ENCODE measurements around the gene DNAJC11.

The DNAJC11 gene

DNA sequence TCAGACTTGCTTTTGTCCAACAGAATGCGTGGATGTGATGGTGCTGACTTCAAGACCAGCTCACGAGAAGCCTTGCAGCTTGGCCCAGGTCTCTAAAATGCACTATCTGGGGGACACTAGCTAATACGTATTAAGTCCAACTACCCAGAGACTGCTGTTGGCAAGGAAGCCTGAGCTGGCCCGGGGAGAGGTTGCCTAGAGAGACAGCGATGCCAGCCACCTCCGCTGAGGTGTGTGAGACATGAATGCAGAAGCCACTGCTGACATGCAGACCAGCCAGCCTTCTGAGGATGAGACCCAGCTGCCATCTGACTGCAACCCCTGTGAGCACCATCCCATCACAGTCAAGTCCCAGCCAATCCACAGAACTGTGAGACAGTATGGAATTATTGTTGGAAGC lies 44.5 kb downstream of the DNAJC11 start:
- no peaks in the 10 kb centered on the region for H3K9me3 ChIP-seq
- TF ChIP-seq, protein P1, sequence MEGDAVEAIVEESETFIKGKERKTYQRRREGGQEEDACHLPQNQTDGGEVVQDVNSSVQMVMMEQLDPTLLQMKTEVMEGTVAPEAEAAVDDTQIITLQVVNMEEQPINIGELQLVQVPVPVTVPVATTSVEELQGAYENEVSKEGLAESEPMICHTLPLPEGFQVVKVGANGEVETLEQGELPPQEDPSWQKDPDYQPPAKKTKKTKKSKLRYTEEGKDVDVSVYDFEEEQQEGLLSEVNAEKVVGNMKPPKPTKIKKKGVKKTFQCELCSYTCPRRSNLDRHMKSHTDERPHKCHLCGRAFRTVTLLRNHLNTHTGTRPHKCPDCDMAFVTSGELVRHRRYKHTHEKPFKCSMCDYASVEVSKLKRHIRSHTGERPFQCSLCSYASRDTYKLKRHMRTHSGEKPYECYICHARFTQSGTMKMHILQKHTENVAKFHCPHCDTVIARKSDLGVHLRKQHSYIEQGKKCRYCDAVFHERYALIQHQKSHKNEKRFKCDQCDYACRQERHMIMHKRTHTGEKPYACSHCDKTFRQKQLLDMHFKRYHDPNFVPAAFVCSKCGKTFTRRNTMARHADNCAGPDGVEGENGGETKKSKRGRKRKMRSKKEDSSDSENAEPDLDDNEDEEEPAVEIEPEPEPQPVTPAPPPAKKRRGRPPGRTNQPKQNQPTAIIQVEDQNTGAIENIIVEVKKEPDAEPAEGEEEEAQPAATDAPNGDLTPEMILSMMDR (IDR thresholded peaks at IDR 0.05) = no peak
- peaks cover 18 to 26% (median 25%) of the 10 kb centered on the region in 3 donors for H3K36me3 ChIP-seq
- no peaks in the 10 kb centered on the region for H3K27me3 ChIP-seq
- no peak overlapping the region for H3K27ac ChIP-seq
- intact Hi-C loops (cut with DNase I; ENCODE audit: low total_unique reads) = no loop called here
- no peak for DNase-seq
- H3K4me3 ChIP-seq = no peak overlapping the region
- no peaks in the 10 kb centered on the region for H3K4me1 ChIP-seq

DNA sequence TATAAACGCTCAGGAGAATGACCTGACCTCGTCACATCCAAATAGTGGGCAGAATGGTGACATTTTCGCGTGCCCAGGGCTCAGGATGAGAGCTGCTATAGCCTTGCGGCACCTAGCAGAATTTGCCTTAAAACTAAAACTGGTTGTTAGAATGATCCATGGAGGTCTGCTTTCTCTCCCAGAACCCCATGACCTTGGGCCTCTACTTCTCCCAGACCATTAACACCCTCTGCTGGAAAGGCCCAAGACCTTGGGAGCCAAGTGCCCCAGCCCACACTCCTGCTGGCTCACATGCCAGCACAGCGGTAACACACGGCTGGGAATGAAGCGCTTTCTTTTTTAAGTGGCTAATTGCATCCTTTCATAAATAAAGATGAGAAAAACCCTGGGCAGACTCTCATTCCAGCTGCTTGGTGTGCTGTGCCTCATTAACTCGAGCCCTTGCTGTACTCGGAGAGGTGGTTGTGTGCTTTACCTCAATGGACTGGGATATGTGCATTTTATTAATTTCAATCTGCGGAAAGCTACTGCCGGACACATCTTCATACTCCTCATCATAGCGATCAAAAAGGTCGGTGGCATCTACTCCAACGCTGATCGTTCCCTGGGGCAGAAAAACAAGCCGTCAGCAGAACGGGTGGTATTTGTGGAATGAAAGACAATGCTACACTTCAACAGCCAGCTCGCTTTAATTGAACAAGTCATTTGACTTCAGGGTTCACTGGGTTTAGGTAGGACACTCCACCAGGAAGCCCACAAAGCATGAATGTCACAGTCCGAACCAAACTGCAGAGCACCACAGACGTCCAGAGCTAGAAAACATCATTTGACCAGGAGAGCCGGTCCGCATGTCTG lies 48.0 kb downstream of the DNAJC11 start:
- Histone ChIP-seq H3K27ac (no peak overlapping the region), H3K4me3 (no peak overlapping the region), H3K9me3 (no peaks in the 10 kb centered on the region), H3K36me3 (peaks cover 20 to 59% (median 39%) of the 10 kb centered on the region in 3 donors), H3K27me3 (no peaks in the 10 kb centered on the region), H3K4me1 (no peaks in the 10 kb centered on the region)
- TF ChIP-seq, protein P1 (IDR thresholded peaks at IDR 0.05) = no peak
- intact Hi-C loops (cut with DNase I; ENCODE audit: low total_unique reads) = no loop called here
- DNase-seq = no peak

DNA sequence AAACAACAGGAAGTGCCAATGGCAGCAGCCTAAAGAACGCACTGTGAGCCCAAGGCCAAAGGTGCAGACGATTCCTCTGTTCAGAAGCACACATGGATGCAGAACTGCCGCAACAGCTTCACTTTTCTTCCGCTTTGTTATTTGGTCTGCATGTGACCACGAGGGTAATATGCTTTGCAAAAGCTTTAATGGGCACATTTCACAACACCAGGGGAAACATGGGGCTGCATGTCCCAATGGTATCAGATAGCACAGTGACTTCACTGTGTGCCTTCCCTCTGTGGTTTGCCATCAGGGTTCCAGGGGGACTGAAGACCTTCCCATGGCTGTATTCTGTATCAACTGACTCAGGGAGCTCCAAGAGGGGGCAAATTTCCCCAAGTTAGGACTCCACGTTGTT lies 48.6 kb downstream of the DNAJC11 start:
- DNase-seq = no peak
- Histone ChIP-seq H3K4me3 (no peak overlapping the region), H3K36me3 (peaks cover 20 to 59% (median 39%) of the 10 kb centered on the region in 3 donors), H3K27me3 (no peaks in the 10 kb centered on the region), H3K9me3 (no peaks in the 10 kb centered on the region), H3K4me1 (no peaks in the 10 kb centered on the region), H3K27ac (no peak overlapping the region)
- intact Hi-C loops (cut with DNase I; ENCODE audit: low total_unique reads) = no loop called here
- TF ChIP-seq, protein P1 (IDR thresholded peaks at IDR 0.05) = no peak

DNA sequence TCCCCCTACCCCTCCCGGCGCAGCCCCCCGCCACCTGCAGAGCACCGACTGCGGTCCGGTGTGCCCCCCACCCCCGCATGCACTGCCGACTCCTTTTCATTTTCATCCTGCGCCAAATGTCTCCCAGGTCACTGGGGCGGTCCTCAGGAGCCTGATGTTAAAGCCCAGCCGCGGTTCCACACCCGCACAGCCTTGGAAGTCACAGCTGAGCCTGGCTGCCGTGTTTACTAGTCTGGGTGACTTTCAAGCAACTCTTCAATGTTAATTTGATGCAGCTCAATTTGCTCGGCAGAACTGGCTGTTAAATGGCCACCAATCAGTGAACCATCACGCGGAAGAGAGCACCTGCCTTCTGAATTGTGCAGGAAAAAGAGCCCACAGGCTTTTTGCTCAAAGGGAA lies 49.7 kb downstream of the DNAJC11 start:
- intact Hi-C loops (cut with DNase I; ENCODE audit: low total_unique reads) = no loop called here
- Histone ChIP-seq H3K27me3 (no peaks in the 10 kb centered on the region), H3K36me3 (peaks cover 20 to 59% (median 36%) of the 10 kb centered on the region in 3 donors), H3K27ac (no peak overlapping the region), H3K9me3 (no peaks in the 10 kb centered on the region), H3K4me3 (no peak overlapping the region), H3K4me1 (no peaks in the 10 kb centered on the region)
- TF ChIP-seq, protein P1 (IDR thresholded peaks at IDR 0.05) = no peak
- no peak for DNase-seq

DNA sequence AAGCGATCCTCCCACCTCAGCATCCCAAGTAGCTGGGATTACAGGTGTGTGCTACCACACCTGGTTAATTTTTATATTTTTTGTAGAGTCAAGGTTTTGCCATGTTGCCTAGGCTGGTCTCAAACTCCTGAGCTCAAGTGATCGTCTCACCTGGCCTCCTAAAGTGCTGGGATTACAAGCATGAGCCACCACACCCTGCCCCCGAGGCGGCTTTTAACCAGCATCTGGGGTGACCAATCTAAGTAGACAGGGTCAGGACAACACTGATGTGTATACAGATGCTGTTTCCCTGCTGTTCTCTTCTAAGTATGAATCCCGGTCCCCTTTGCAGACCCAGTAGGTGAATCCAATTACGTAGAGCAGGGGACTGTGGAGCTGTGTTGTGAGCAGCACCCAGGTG lies 53.1 kb downstream of the DNAJC11 start:
- DNase-seq = no peak
- H3K27me3 ChIP-seq = no peaks in the 10 kb centered on the region
- TF ChIP-seq, protein P1 (IDR thresholded peaks at IDR 0.05) = no peak
- no peak overlapping the region for H3K4me3 ChIP-seq
- intact Hi-C loops (cut with DNase I; ENCODE audit: low total_unique reads) = loop anchor here (5.0 kb wide), 2 partner anchors 101 to 161 kb away; no protein-coding TSS in a partner anchor
- no peak overlapping the region for H3K27ac ChIP-seq
- peaks cover 15 to 75% (median 52%) of the 10 kb centered on the region in 3 donors for H3K36me3 ChIP-seq
- H3K9me3 ChIP-seq = no peaks in the 10 kb centered on the region
- no peaks in the 10 kb centered on the region for H3K4me1 ChIP-seq

Data from tibial artery (tissue), 4 donors.